CD4-positive, CD25-positive, alpha-beta regulatory T cell (primary cell): ENCODE data around the gene GJD4. TPM values are rescaled to one million over a fixed set of nuclear protein-coding genes. Genes with fewer than 3 reads are reported as not detected.
A peak's percentile ranks its signal among the peaks of the same experiment; 100 is the strongest.

ENCODE experiments used
- ATAC-seq, 2 donors: fragments of 150-1000 bp; cut with Tn5 transposase; one replicate each; pipeline ENCODE4 v1.10.0; 2021; ENCODE audit warnings: low read depth in 2 of 2, moderate number of reproducible peaks in 2 of 2, moderate library complexity in 1 of 2
- DNase-seq, 3 donors: peaks; one replicate each; pipeline versions ENCODE4 v3.0.0 to v3.0.0-alpha.2; 2012 to 2022; ENCODE audit warnings: mixed read lengths in 1 of 3
- H3K27ac ChIP-seq: one replicate; pipeline ENCODE4 v1.7.0; 2013; ENCODE audit warnings: mild to moderate bottlenecking, low read length; ENCODE audit not compliant: insufficient read depth, poor library complexity, severe bottlenecking
- H3K27me3 ChIP-seq: one replicate; pipeline ENCODE4 v1.7.0; 2013; ENCODE audit warnings: low read length; ENCODE audit not compliant: control insufficient read depth, insufficient read depth
- H3K36me3 ChIP-seq: one replicate; pipeline ENCODE4 v1.7.0; 2013; ENCODE audit warnings: mild to moderate bottlenecking, low read length, moderate library complexity; ENCODE audit not compliant: control insufficient read depth, insufficient read depth
- H3K4me1 ChIP-seq: 2 replicates; pipeline ENCODE4 v1.7.0; 2013; ENCODE audit warnings: mild to moderate bottlenecking, low read length; ENCODE audit not compliant: insufficient read depth, control insufficient read depth, poor library complexity, severe bottlenecking
- H3K4me3 ChIP-seq: one replicate; pipeline ENCODE4 v1.7.0; 2013; ENCODE audit warnings: low read depth, mild to moderate bottlenecking, low read length, moderate library complexity
- H3K9me3 ChIP-seq, 2 experiments: 1 replicate in 1 of 2; 2 replicates in 1 of 2; pipeline ENCODE4 v1.7.0; 2013; ENCODE audit warnings: low read length in 2 of 2, mild to moderate bottlenecking in 1 of 2, moderate library complexity in 1 of 2; ENCODE audit not compliant: control insufficient read depth in 2 of 2
- H3K27ac Mint-ChIP-seq, 3 donors: one replicate each; pipeline ENCODE4 v1.8.0; 2020 to 2022; ENCODE audit warnings: mild to moderate bottlenecking in 3 of 3, mixed read lengths in 3 of 3, moderate library complexity in 2 of 3
- H3K27me3 Mint-ChIP-seq: one replicate; pipeline ENCODE4 v1.8.0; 2022; ENCODE audit warnings: mild to moderate bottlenecking, mixed read lengths
- H3K36me3 Mint-ChIP-seq: one replicate; pipeline ENCODE4 v1.8.0; 2020; ENCODE audit warnings: mixed read lengths
- H3K4me1 Mint-ChIP-seq, 4 donors: one replicate each; pipeline ENCODE4 v1.8.0; 2020 to 2022; ENCODE audit warnings: mixed read lengths in 4 of 4, mild to moderate bottlenecking in 1 of 4
- H3K4me3 Mint-ChIP-seq, 4 donors: one replicate each; pipeline ENCODE4 v1.8.0; 2020 to 2022; ENCODE audit warnings: mild to moderate bottlenecking in 4 of 4, mixed read lengths in 4 of 4, moderate library complexity in 3 of 4
- H3K9me3 Mint-ChIP-seq, 7 donors: one replicate each; pipeline ENCODE4 v1.8.0; 2020 to 2022; ENCODE audit warnings: mixed read lengths in 7 of 7, mild to moderate bottlenecking in 3 of 7, moderate library complexity in 2 of 7
- polyA plus RNA-seq, 4 donors: library from polyadenylated mRNA; unstranded; fragments of 300-500 nt; fragmentation: Illumina TruSeq; gene quantifications; one replicate each; pipeline ENCODE4 v1.2.3, GENCODE V29; 2021
- total RNA-seq: library from RNA; stranded (reverse); gene quantifications from one replicate; pipeline ENCODE4 v1.2.3, GENCODE V29; 2022

The GJD4 gene
- total and polyA plus RNA-seq, 5 donors from 2014 or later, result not detected

- H3K36me3 ChIP-seq, result peaks cover 43% of the 10 kb centered on the region
- no peak overlapping the region for H3K4me3 Mint-ChIP-seq
- no peaks in the 10 kb centered on the region for H3K27me3 Mint-ChIP-seq
- H3K27ac Mint-ChIP-seq, result peak overlapping the region in 1 of 3 donors; percentile 55
- H3K9me3 ChIP-seq, result no peaks in the 10 kb centered on the region
- peaks cover 24% of the 10 kb centered on the region for H3K36me3 Mint-ChIP-seq
- ATAC-seq, result no peak
- H3K9me3 Mint-ChIP-seq, result no peaks in the 10 kb centered on the region
- H3K4me3 ChIP-seq, result no peak overlapping the region
- H3K27ac ChIP-seq, result no peak overlapping the region
- H3K4me1 ChIP-seq, result no peaks in the 10 kb centered on the region
- H3K4me1 Mint-ChIP-seq, result peaks cover 0 to 8% (median 5%) of the 10 kb centered on the region in 4 donors
- DNase-seq, result peak in 1 of 3 donors; percentile 11
- no peaks in the 10 kb centered on the region for H3K27me3 ChIP-seq
Measured at GRCh38 chr10:35564341-35564968, 40.7 kb upstream of the GJD4 start.

DNA sequence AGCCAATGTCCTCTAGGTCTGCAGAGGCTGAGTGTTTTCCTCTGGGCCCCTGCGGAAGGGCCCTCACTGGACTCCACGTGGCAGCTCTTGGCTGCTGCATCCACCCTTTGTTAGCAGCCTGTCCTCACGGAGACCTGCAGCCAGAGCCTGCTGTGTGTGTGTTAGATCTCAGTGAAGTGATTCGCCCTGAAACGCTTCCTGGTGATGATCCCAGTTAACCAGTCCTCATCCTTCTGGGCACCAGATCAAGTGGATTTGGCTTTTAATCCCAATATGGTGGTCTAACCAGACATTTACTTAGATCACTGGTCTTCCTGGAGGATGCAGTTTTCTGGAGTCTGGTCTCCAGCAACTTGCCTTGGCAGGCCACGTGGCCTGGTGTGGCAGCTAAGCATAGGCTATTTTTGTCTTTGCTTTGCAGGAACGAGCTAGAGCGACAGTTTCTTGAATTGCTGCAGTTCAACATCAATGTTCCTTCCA lies 39.5 kb upstream of the GJD4 start:
- no peak for DNase-seq
- H3K27me3 Mint-ChIP-seq, result no peaks in the 10 kb centered on the region
- peaks cover 22% of the 10 kb centered on the region for H3K36me3 Mint-ChIP-seq
- H3K4me3 Mint-ChIP-seq, result no peak overlapping the region
- no peaks in the 10 kb centered on the region for H3K4me1 ChIP-seq
- H3K27ac Mint-ChIP-seq, result no peak overlapping the region
- H3K36me3 ChIP-seq, result peaks cover 44% of the 10 kb centered on the region
- no peaks in the 10 kb centered on the region for H3K9me3 ChIP-seq
- no peak for ATAC-seq
- H3K4me1 Mint-ChIP-seq, result peaks cover 0 to 5% (median 4%) of the 10 kb centered on the region in 4 donors
- no peaks in the 10 kb centered on the region for H3K9me3 Mint-ChIP-seq
- no peaks in the 10 kb centered on the region for H3K27me3 ChIP-seq
- no peak overlapping the region for H3K27ac ChIP-seq
- no peak overlapping the region for H3K4me3 ChIP-seq

DNA sequence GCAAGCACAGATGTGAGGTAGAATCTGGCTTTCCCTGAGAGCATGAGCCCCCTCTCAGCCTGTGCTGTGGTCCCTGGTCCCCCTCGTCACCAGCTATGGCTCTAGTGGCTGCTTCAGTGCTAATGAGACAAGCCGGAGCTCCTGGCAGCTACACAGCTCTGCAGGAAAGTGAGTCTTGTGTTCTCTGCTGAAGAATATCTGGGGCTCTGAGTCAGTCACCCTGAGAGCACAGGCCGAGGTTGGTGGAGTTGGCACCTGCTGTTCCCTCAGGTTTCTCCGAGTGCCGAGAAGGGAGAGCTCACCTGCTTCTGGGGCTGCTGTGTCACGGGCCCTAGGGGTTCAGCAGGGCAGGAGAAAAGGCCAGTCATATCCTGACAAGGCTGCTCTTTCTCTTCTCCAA lies 37.2 kb upstream of the GJD4 start:
- no peaks in the 10 kb centered on the region for H3K4me1 ChIP-seq
- H3K9me3 Mint-ChIP-seq, result no peaks in the 10 kb centered on the region
- peaks cover 50% of the 10 kb centered on the region for H3K36me3 ChIP-seq
- no peak overlapping the region for H3K4me3 ChIP-seq
- ATAC-seq, result no peak
- peaks cover 0 to 14% (median 4%) of the 10 kb centered on the region in 4 donors for H3K4me1 Mint-ChIP-seq
- H3K9me3 ChIP-seq, result no peaks in the 10 kb centered on the region
- peaks cover 22% of the 10 kb centered on the region for H3K36me3 Mint-ChIP-seq
- H3K4me3 Mint-ChIP-seq, result no peak overlapping the region
- no peak for DNase-seq
- H3K27me3 Mint-ChIP-seq, result no peaks in the 10 kb centered on the region
- no peak overlapping the region for H3K27ac Mint-ChIP-seq
- H3K27me3 ChIP-seq, result no peaks in the 10 kb centered on the region
- no peak overlapping the region for H3K27ac ChIP-seq

- H3K27ac Mint-ChIP-seq, result peak overlapping the region in 1 of 3 donors; percentile 14
- Histone ChIP-seq H3K4me3 (no peak overlapping the region), H3K4me1 (no peaks in the 10 kb centered on the region), H3K27me3 (no peaks in the 10 kb centered on the region), H3K36me3 (peaks cover 50% of the 10 kb centered on the region), H3K27ac (no peak overlapping the region), H3K9me3 (no peaks in the 10 kb centered on the region)
- H3K36me3 Mint-ChIP-seq, result peaks cover 23% of the 10 kb centered on the region
- H3K4me3 Mint-ChIP-seq, result no peak overlapping the region
- no peak for ATAC-seq
- no peaks in the 10 kb centered on the region for H3K27me3 Mint-ChIP-seq
- no peak for DNase-seq
- H3K9me3 Mint-ChIP-seq, result no peaks in the 10 kb centered on the region
- H3K4me1 Mint-ChIP-seq, result peaks cover 0 to 10% (median under 1%) of the 10 kb centered on the region in 4 donors
Measured at GRCh38 chr10:35568483-35569015, 36.6 kb upstream of the GJD4 start.

- no peak overlapping the region for H3K27ac Mint-ChIP-seq
- no peak for DNase-seq
- Histone ChIP-seq H3K27me3 (no peaks in the 10 kb centered on the region), H3K4me3 (no peak overlapping the region), H3K27ac (no peak overlapping the region), H3K4me1 (no peaks in the 10 kb centered on the region), H3K36me3 (peaks cover 50% of the 10 kb centered on the region), H3K9me3 (no peaks in the 10 kb centered on the region)
- H3K36me3 Mint-ChIP-seq, result peaks cover 28% of the 10 kb centered on the region
- no peaks in the 10 kb centered on the region for H3K9me3 Mint-ChIP-seq
- no peak overlapping the region for H3K4me3 Mint-ChIP-seq
- no peak for ATAC-seq
- H3K27me3 Mint-ChIP-seq, result no peaks in the 10 kb centered on the region
- H3K4me1 Mint-ChIP-seq, result peaks cover 0 to 10% (median under 1%) of the 10 kb centered on the region in 4 donors
Measured at GRCh38 chr10:35569111-35569707, 35.9 kb upstream of the GJD4 start.

GRCh38 chr10:35569836-35570235 lies 35.3 kb upstream of the GJD4 start:
- Mint-ChIP-seq H3K9me3 (peaks cover 0 to 1% (median 0%) of the 10 kb centered on the region in 7 donors), H3K36me3 (peaks cover 28% of the 10 kb centered on the region), H3K27ac (no peak overlapping the region), H3K27me3 (no peaks in the 10 kb centered on the region), H3K4me3 (no peak overlapping the region), H3K4me1 (peaks cover 0 to 10% (median 0%) of the 10 kb centered on the region in 4 donors)
- Histone ChIP-seq H3K4me3 (no peak overlapping the region), H3K9me3 (no peaks in the 10 kb centered on the region), H3K36me3 (peaks cover 50% of the 10 kb centered on the region), H3K4me1 (no peaks in the 10 kb centered on the region), H3K27me3 (no peaks in the 10 kb centered on the region), H3K27ac (no peak overlapping the region)
- no peak for DNase-seq
- no peak for ATAC-seq

DNA sequence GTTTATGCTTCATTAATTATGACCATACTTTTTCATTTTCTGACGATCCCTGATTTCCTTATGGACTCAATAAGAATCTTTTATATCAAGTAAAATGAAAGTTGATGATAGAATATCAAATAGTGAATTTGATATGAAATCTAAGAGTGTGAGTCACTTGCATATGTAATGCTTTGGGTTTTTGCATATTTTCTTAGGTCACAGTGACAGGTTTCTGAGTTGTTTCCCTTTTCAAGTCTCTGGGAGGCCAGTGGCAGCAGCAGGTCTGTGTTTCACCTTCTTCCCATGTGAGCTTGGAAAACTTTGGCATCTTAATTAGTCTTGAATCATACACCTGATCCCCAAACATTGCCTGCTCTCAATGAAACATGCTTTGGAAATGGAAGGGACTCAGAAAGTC lies 34.7 kb upstream of the GJD4 start:
- ATAC-seq, result no peak
- Histone ChIP-seq H3K36me3 (peaks cover 46% of the 10 kb centered on the region), H3K27ac (no peak overlapping the region), H3K4me3 (no peak overlapping the region), H3K4me1 (no peaks in the 10 kb centered on the region), H3K9me3 (no peaks in the 10 kb centered on the region), H3K27me3 (no peaks in the 10 kb centered on the region)
- H3K9me3 Mint-ChIP-seq, result peaks cover 0 to 3% (median 0%) of the 10 kb centered on the region in 7 donors
- DNase-seq, result no peak
- peaks cover 31% of the 10 kb centered on the region for H3K36me3 Mint-ChIP-seq
- no peak overlapping the region for H3K27ac Mint-ChIP-seq
- no peak overlapping the region for H3K4me3 Mint-ChIP-seq
- H3K4me1 Mint-ChIP-seq, result peaks cover 0 to 10% (median 0%) of the 10 kb centered on the region in 4 donors
- H3K27me3 Mint-ChIP-seq, result no peaks in the 10 kb centered on the region
